ENCODE data around the gene SCUBE1. TPM values are rescaled to one million over a fixed set of nuclear protein-coding genes. Genes with fewer than 3 reads are reported as not detected.

Gene SCUBE1
- total and polyA plus RNA-seq, 2 of the 8 experiments (the other 6 are each of a cell fraction or from before 2014, with no cell fraction given): 2.3 to 4.9 TPM

DNA sequence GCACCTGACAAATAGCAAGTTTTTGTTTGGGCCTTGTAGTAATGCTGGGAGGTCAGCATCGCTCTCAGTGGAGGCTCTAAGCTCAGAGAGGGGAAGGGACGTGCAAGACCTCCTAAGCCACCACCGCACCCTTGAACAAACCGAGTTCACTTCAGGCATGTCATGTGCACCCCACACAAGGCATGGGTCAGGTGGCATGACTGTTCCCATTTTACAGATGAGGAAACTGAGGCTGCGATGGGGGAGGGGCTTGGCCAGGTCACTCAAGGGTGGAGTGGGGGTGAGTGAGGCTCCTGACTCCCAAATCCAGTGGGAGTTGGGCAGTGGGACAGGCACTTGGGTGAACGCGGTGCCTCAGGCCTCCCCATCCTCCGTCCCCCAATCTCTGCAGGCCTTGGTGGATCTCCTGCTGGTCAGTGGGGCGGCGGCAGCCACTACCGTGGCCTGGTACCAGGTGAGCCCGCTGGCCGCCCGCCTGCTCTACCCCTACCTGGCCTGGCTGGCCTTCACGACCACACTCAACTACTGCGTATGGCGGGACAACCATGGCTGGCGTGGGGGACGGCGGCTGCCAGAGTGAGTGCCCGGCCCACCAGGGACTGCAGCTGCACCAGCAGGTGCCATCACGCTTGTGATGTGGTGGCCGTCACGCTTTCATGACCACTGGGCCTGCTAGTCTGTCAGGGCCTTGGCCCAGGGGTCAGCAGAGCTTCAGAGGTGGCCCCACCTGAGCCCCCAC is 180.6 kb downstream of the SCUBE1 start:
- no peak overlapping the region for H3K9ac ChIP-seq (replicated peaks in 1 of 4; ENCODE audit: extremely low read depth in 1 of 4, low read depth in 3 of 4, low read length in 3 of 4)
- H3K18ac ChIP-seq (ENCODE audit: extremely low read depth, low read length): no peak overlapping the region; the same call in 1 of the 2 replicates
- no peak overlapping the region for H2AK5ac ChIP-seq (ENCODE audit: low read depth, low read length)
- no peak overlapping the region for H2AFZ ChIP-seq (ENCODE audit: low read length)
- H2BK12ac ChIP-seq (ENCODE audit: low read depth, low read length): no peak overlapping the region
- H3K23me2 ChIP-seq (ENCODE audit: low read depth, low read length): no peaks in the 10 kb centered on the region
- H2BK120ac ChIP-seq (replicated peaks; ENCODE audit: low read depth, low read length): no peak overlapping the region
- CTCF ChIA-PET (ENCODE audit: partially characterized antibody): interaction anchor here (0.9 to 2.1 kb wide), 6 partner anchors 19 to 173 kb away, joined by 3 to 7 read pairs (median 4); partner anchors contain the start of gene MCAT
- no peak overlapping the region for H2BK20ac ChIP-seq (ENCODE audit: low read length)
- no peaks in the 10 kb centered on the region for H3K79me1 ChIP-seq (ENCODE audit: low read depth, low read length)
- no peak for FAIRE-seq
- no peak overlapping the region for H2BK15ac ChIP-seq (ENCODE audit: low read length)
- no peak overlapping the region for H3K56ac ChIP-seq (replicated peaks; ENCODE audit: insufficient read length, low read depth, low read length)
- no peaks in the 10 kb centered on the region for H3K9me3 ChIP-seq (ENCODE audit: insufficient read depth in 2 of 2, low read depth in 1 of 2, low read length in 1 of 2)
- H3K4ac ChIP-seq (replicated peaks; ENCODE audit: insufficient read length, low read depth, low read length): no peak overlapping the region
- H3K27ac ChIP-seq (ENCODE audit: low read depth, low read length): no peak overlapping the region
- H3K4me2 ChIP-seq (ENCODE audit: insufficient read depth in 1 of 2, low read depth in 2 of 2, low read length in 2 of 2): no peak overlapping the region
- no peak overlapping the region for H2BK5ac ChIP-seq (ENCODE audit: low read depth, low read length)
- no peak overlapping the region for H4K5ac ChIP-seq (ENCODE audit: insufficient read length, low read depth, low read length)
- WGBS, 2 experiments (ENCODE audit: extremely low coverage in 1 of 2, insufficient coverage in 1 of 2, insufficient read length in 1 of 2, insufficient replicate concordance in 2 of 2, low coverage in 1 of 2, low lambda C conversion rate in 2 of 2, missing lambda C conversion rate in 1 of 2): 93% methylated on average over 21 of the region's 24 CpGs; no CpG with 5 or more reads in 1 of the 2 experiments
- POLR2A ChIA-PET (ENCODE audit: partially characterized antibody): interaction anchor here (0.6 to 4.7 kb wide), 6 partner anchors 8 to 306 kb away, joined by 3 to 29 read pairs (median 4); no protein-coding TSS in a partner anchor
- peaks cover 0 to under 1% (median under 1%) of the 10 kb centered on the region in 4 experiments; a peak in 3 of 8 replicates for H3K36me3 ChIP-seq (ENCODE audit: control insufficient read depth in 2 of 4, insufficient read depth in 4 of 4, low read length in 3 of 4)
- H3K79me2 ChIP-seq (ENCODE audit: control insufficient read depth in 1 of 2, insufficient read depth in 2 of 2, low read length in 2 of 2): no peaks in the 10 kb centered on the region
- no peak overlapping the region for H4K8ac ChIP-seq (ENCODE audit: extremely low read depth, insufficient read depth, low read length)
- H3K14ac ChIP-seq (ENCODE audit: insufficient read length): no peak overlapping the region
- no peak for DNase-seq (ENCODE audit: low read depth in 1 of 2, low spot score in 2 of 2)
- no peak for TF ChIP-seq NRF1 (IDR thresholded peaks at IDR 0.05; ENCODE audit: low read depth, low read length)
- TF ChIP-seq, protein P1, sequence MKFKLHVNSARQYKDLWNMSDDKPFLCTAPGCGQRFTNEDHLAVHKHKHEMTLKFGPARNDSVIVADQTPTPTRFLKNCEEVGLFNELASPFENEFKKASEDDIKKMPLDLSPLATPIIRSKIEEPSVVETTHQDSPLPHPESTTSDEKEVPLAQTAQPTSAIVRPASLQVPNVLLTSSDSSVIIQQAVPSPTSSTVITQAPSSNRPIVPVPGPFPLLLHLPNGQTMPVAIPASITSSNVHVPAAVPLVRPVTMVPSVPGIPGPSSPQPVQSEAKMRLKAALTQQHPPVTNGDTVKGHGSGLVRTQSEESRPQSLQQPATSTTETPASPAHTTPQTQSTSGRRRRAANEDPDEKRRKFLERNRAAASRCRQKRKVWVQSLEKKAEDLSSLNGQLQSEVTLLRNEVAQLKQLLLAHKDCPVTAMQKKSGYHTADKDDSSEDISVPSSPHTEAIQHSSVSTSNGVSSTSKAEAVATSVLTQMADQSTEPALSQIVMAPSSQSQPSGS (IDR thresholded peaks at IDR 0.05; ENCODE audit: low read length): no peak
- no peak for TF ChIP-seq SAP30 (IDR thresholded peaks at IDR 0.05; ENCODE audit: insufficient read depth, insufficient replicate concordance, low read length)
- TF ChIP-seq, protein P2, sequence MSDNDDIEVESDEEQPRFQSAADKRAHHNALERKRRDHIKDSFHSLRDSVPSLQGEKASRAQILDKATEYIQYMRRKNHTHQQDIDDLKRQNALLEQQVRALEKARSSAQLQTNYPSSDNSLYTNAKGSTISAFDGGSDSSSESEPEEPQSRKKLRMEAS (IDR thresholded peaks at IDR 0.05): no peak
- H3K4me1 ChIP-seq (replicated peaks in 1 of 4; ENCODE audit: control insufficient read depth in 3 of 4, insufficient read depth in 4 of 4, low read length in 3 of 4): peaks cover 0 to 3% (median 1%) of the 10 kb centered on the region in 4 experiments; a peak in 2 of 7 replicates
- H3K4me3 ChIP-seq (ENCODE audit: extremely low read depth in 1 of 4, insufficient read depth in 2 of 4, low read depth in 3 of 4, low read length in 4 of 4): no peak overlapping the region
- no peaks in the 10 kb centered on the region for H3K27me3 ChIP-seq (replicated peaks in 1 of 4; ENCODE audit: control insufficient read depth in 3 of 4, extremely low read depth in 1 of 4, insufficient read depth in 3 of 4, low read length in 3 of 4)
- peaks cover 0 to 2% of the 10 kb centered on the region in 2 experiments for H4K20me1 ChIP-seq (replicated peaks in 1 of 2; ENCODE audit: control insufficient read depth in 1 of 2, insufficient read depth in 2 of 2, low read length in 2 of 2)
- no peak overlapping the region for H4K91ac ChIP-seq (replicated peaks; ENCODE audit: insufficient read length, low read length)
- no peak overlapping the region for H3K23ac ChIP-seq (ENCODE audit: insufficient read length)
